Mesenchymal stem cell (in vitro differentiated cells and primary cell): ENCODE measurements around the gene MTCL1.

Experiments used
- DNase-seq: peaks from one replicate; pipeline ENCODE4 v3.0.0-alpha.2; 2013
- H2AFZ ChIP-seq: one replicate; pipeline ENCODE4 v1.6.1; 2013; ENCODE audit warnings: low read depth, mild to moderate bottlenecking, control low read depth, inconsistent platforms, low read length, moderate library complexity
- H2AK5ac ChIP-seq: 2 replicates; pipeline ENCODE4 v1.6.1; 2013; ENCODE audit warnings: low read length, moderate library complexity, mild to moderate bottlenecking, inconsistent platforms; ENCODE audit not compliant: severe bottlenecking
- H2BK120ac ChIP-seq: one replicate; pipeline ENCODE4 v1.6.1; 2013; ENCODE audit warnings: low read depth, mild to moderate bottlenecking, inconsistent platforms, low read length, moderate library complexity
- H2BK12ac ChIP-seq, 2 experiments: one replicate each; pipeline ENCODE4 v1.6.1; 2013; ENCODE audit warnings: inconsistent platforms in 2 of 2, low read length in 2 of 2, mild to moderate bottlenecking in 2 of 2, moderate library complexity in 2 of 2, control low read depth in 1 of 2
- H2BK15ac ChIP-seq: one replicate; pipeline ENCODE4 v1.6.1; 2013; ENCODE audit warnings: mild to moderate bottlenecking, low read depth, inconsistent platforms; ENCODE audit not compliant: poor library complexity, severe bottlenecking
- H2BK5ac ChIP-seq: 2 replicates; pipeline ENCODE4 v1.6.1; 2013; ENCODE audit warnings: low read depth, mild to moderate bottlenecking, low read length, control low read depth, inconsistent platforms; ENCODE audit not compliant: poor library complexity, severe bottlenecking
- H3K14ac ChIP-seq, 2 experiments: one replicate each; pipeline ENCODE4 v1.6.1; 2013; ENCODE audit warnings: inconsistent platforms in 2 of 2, low read length in 2 of 2, control low read depth in 1 of 2, mild to moderate bottlenecking in 1 of 2, moderate library complexity in 1 of 2
- H3K18ac ChIP-seq, 2 experiments: one replicate each; pipeline ENCODE4 v1.6.1; 2013; ENCODE audit warnings: inconsistent platforms in 2 of 2, low read length in 2 of 2, control low read depth in 1 of 2, low read depth in 1 of 2, mild to moderate bottlenecking in 1 of 2
- H3K23ac ChIP-seq, 2 experiments: one replicate each; pipeline ENCODE4 v1.6.1; 2013; ENCODE audit warnings: inconsistent platforms in 2 of 2, low read length in 2 of 2, mild to moderate bottlenecking in 2 of 2, moderate library complexity in 2 of 2, control low read depth in 1 of 2
- H3K27ac ChIP-seq: 2 replicates; pipeline ENCODE4 v1.5.1; 2013; ENCODE audit warnings: mild to moderate bottlenecking, moderate library complexity, low read length, control low read depth, inconsistent platforms; ENCODE audit not compliant: poor library complexity, severe bottlenecking
- H3K27me3 ChIP-seq, 2 experiments: 2 replicates each; pipeline versions ENCODE4 v1.6.1 to v1.7.0; 2013; ENCODE audit warnings: low read length in 2 of 2, mild to moderate bottlenecking in 2 of 2, moderate library complexity in 2 of 2, control low read depth in 1 of 2, inconsistent platforms in 1 of 2; ENCODE audit not compliant: control insufficient read depth in 1 of 2, insufficient read depth in 1 of 2
- H3K36me3 ChIP-seq, 2 experiments: 2 replicates each; pipeline versions ENCODE4 v1.6.1 to v1.7.0; 2013; ENCODE audit warnings: low read length in 2 of 2, control low read depth in 1 of 2, inconsistent platforms in 1 of 2, low read depth in 1 of 2, mild to moderate bottlenecking in 1 of 2; ENCODE audit not compliant: insufficient read depth in 2 of 2, control insufficient read depth in 1 of 2
- H3K4ac ChIP-seq, 2 experiments: one replicate each; pipeline ENCODE4 v1.6.1; 2013; ENCODE audit warnings: inconsistent platforms in 2 of 2, low read length in 2 of 2, mild to moderate bottlenecking in 2 of 2, moderate library complexity in 2 of 2, control low read depth in 1 of 2, low read depth in 1 of 2
- H3K4me1 ChIP-seq: 2 replicates; pipeline ENCODE4 v1.6.1; 2013; ENCODE audit warnings: low read depth, low read length, control low read depth; ENCODE audit not compliant: control insufficient read depth, insufficient read depth
- H3K4me2 ChIP-seq: 2 replicates; pipeline ENCODE4 v1.6.1; 2013; ENCODE audit warnings: low read length, mild to moderate bottlenecking, inconsistent platforms; ENCODE audit not compliant: poor library complexity, severe bottlenecking
- H3K4me3 ChIP-seq, 2 experiments: 2 replicates each; pipeline versions ENCODE4 v1.5.1 to v1.7.0; 2013; ENCODE audit warnings: low read length in 2 of 2, mild to moderate bottlenecking in 2 of 2, control low read depth in 1 of 2, low read depth in 1 of 2; ENCODE audit not compliant: insufficient read depth in 1 of 2
- H3K79me1 ChIP-seq: replicated peaks from 2 replicates; pipeline ENCODE4 v1.6.1; 2013; ENCODE audit warnings: mild to moderate bottlenecking, control low read depth, low read length, inconsistent platforms; ENCODE audit not compliant: poor library complexity, severe bottlenecking
- H3K9ac ChIP-seq: 2 replicates; pipeline ENCODE4 v1.7.0; 2013; ENCODE audit warnings: mild to moderate bottlenecking, low read length, moderate library complexity
- H3K9me3 ChIP-seq: 2 replicates; pipeline ENCODE4 v1.7.0; 2013; ENCODE audit warnings: mild to moderate bottlenecking, low read length; ENCODE audit not compliant: control insufficient read depth
- H4K8ac ChIP-seq: one replicate; pipeline ENCODE4 v1.6.1; 2013; ENCODE audit warnings: inconsistent platforms, mild to moderate bottlenecking, low read length, moderate library complexity
- H4K91ac ChIP-seq: one replicate; pipeline ENCODE4 v1.6.1; 2013; ENCODE audit warnings: mild to moderate bottlenecking, low read length, inconsistent platforms
- WGBS: methylation state at CpG from one replicate; pipeline ENCODE4 v1.1.7; 2013; ENCODE audit warnings: mixed read lengths; 5-methylcytosine and 5-hydroxymethylcytosine counted together

The MTCL1 gene

DNA sequence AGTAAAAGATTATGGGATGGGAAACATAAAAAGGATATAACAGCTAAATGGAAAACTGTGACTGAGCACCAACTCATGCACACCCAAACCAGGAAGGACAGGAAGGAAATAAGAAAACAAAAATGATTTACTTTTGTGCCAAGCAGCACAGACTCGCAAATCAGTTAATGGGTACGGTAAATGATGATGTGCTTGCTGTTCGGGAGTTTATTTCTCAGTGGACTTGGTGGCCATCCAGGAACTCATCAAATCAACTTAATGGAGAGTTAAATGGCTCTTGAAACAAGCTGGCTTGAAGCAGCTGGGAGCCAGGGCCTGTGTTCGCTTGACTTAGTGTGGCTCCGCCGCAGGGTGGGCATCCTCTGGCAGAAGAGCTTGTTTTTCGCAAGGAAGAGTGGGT is 36.2 kb downstream of the MTCL1 start:
- Histone ChIP-seq H2AFZ (no peak overlapping the region), H2AK5ac (no peak overlapping the region), H3K4ac (no peak overlapping the region), H3K9me3 (no peaks in the 10 kb centered on the region), H3K27ac (no peak overlapping the region), H4K8ac (no peak overlapping the region), H3K4me3 (no peak overlapping the region), H3K27me3 (no peaks in the 10 kb centered on the region), H2BK12ac (no peak overlapping the region), H3K36me3 (peaks cover 30 to 94% of the 10 kb centered on the region in 2 experiments), H2BK120ac (no peak overlapping the region), H3K4me1 (peaks cover 7% of the 10 kb centered on the region), H3K79me1 (no peaks in the 10 kb centered on the region), H3K18ac (no peak overlapping the region), H3K23ac (no peak overlapping the region), H4K91ac (no peak overlapping the region), H2BK15ac (no peak overlapping the region), H3K14ac (no peak overlapping the region), H2BK5ac (no peak overlapping the region), H3K4me2 (no peak overlapping the region), H3K9ac (no peak overlapping the region)
- WGBS: 86% methylated on average over 7 of the region's 7 CpGs
- no peak for DNase-seq

DNA sequence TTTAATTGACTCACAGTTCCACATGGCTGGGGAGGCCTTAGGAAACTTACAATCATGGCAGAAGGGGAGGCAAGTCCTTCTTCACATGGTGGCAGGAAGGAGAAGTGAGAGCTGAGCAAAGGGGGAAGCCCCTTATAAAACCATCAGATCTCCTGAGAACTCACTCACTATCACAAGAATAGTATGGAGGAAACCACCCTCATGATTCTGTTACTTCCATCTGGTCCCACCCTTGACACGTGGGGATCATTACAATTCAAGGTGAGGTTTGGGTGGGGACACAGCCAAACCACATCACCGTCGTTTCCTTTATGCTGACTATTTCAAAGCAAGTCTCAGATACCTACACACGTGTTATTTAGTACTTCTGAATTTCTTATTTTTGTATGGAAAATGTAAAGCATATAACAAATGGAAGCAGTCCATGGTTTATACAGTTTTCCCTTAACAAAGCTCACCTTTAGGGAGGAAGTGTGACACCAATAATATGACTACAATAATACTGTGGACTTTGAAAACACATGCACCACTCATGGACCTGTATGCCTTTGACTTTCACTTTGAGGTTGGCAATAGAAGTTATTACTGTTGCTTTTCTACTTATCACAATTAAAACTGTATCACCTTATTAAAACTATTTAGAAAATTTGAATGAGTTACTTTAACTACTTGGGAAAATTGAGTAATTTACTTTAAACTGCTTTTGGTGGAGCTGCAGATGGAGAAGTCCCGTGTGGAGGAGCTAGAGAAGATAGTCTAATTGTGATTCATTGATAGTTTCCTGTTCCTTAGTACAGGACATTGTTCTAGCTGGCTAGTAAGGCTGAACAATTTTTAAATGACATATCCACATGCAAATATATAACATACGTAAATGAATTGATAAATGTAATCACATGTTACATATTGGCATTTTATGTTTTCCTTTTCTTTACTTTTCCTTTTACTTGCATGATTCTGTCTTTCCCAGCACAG is 37.3 kb downstream of the MTCL1 start:
- Histone ChIP-seq H3K36me3 (peaks cover 31 to 95% of the 10 kb centered on the region in 2 experiments), H2BK5ac (no peak overlapping the region), H3K4me2 (no peak overlapping the region), H2AK5ac (no peak overlapping the region), H3K18ac (no peak overlapping the region), H3K9ac (no peak overlapping the region), H2AFZ (no peak overlapping the region), H2BK12ac (no peak overlapping the region), H3K14ac (no peak overlapping the region), H3K27me3 (no peaks in the 10 kb centered on the region), H3K23ac (no peak overlapping the region), H2BK15ac (no peak overlapping the region), H4K8ac (no peak overlapping the region), H2BK120ac (no peak overlapping the region), H3K79me1 (no peaks in the 10 kb centered on the region), H3K4ac (no peak overlapping the region), H3K4me3 (no peak overlapping the region), H3K9me3 (no peaks in the 10 kb centered on the region), H4K91ac (no peak overlapping the region), H3K27ac (no peak overlapping the region), H3K4me1 (peaks cover 15% of the 10 kb centered on the region)
- DNase-seq: no peak
- WGBS: 64% methylated on average over 2 of the region's 6 CpGs

DNA sequence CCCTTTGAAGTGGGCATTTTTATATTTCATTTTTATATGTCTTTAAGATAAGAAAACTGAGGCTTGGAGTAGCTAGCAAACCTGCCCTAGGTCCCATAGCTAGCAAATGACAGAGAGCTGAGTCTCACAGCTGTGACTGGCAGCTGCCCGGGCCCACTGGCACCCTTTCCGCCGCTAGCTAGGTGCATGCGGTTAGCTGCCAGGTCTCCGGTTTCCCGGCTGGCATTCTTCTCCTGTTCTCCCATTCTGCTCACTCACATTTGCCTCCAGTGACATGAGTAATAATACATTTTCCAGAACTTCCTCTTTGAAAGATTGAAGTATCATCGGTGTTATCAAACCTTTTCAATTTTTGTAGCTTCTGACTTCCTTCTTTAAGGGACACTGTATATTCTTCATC is 38.7 kb downstream of the MTCL1 start:
- Histone ChIP-seq H2BK5ac (no peak overlapping the region), H2BK15ac (peak overlapping the region; percentile 92), H2BK120ac (no peak overlapping the region), H3K23ac (no peak overlapping the region), H3K79me1 (no peaks in the 10 kb centered on the region), H3K4me2 (no peak overlapping the region), H2AFZ (no peak overlapping the region), H2AK5ac (no peak overlapping the region), H3K36me3 (peaks cover 33 to 95% of the 10 kb centered on the region in 2 experiments), H3K14ac (no peak overlapping the region), H4K91ac (no peak overlapping the region), H3K18ac (peak overlapping the region; percentile 18 to 24), H3K4me3 (no peak overlapping the region), H3K4ac (peak overlapping the region in 1 of 2 experiments; percentile 13), H3K27me3 (no peaks in the 10 kb centered on the region), H3K9me3 (no peaks in the 10 kb centered on the region), H2BK12ac (no peak overlapping the region), H3K9ac (no peak overlapping the region), H3K27ac (peak overlapping the region; percentile 24), H4K8ac (no peak overlapping the region), H3K4me1 (peaks cover 24% of the 10 kb centered on the region)
- no peak for DNase-seq
- 97% methylated on average over 7 of the region's 7 CpGs for WGBS

DNA sequence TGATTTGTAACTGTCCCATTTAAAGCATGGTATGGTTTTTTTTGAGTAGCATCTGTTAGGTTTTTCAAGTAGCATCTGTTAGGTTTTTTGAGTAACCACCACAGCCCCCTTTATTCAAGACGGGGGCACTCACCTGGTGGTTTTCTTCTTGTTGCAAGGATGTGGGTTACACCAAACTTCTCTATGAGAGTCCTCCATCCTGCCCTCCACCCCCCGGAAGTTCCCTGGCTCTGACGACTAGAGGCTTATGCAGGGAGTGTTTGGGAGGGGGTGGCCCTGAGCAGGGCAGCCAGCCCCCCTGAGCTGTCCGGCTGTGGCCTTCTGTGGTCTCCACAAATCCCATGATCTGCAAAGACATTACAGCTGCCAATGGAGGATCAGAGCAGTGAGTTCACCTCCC is 39.3 kb downstream of the MTCL1 start:
- WGBS: 86% methylated on average over 2 of the region's 4 CpGs
- H3K27ac ChIP-seq: peak overlapping the region; percentile 41
- peak overlapping the region; percentile 58 for H2BK120ac ChIP-seq
- H3K4me3 ChIP-seq: no peak overlapping the region
- H4K8ac ChIP-seq: no peak overlapping the region
- H2AFZ ChIP-seq: no peak overlapping the region
- DNase-seq: no peak
- H3K9me3 ChIP-seq: no peaks in the 10 kb centered on the region
- H3K23ac ChIP-seq: peak overlapping the region in 1 of 2 experiments; percentile 52
- peaks cover 30% of the 10 kb centered on the region for H3K4me1 ChIP-seq
- no peak overlapping the region for H3K14ac ChIP-seq
- peaks cover 37 to 96% of the 10 kb centered on the region in 2 experiments for H3K36me3 ChIP-seq
- no peak overlapping the region for H3K4me2 ChIP-seq
- H3K79me1 ChIP-seq: no peaks in the 10 kb centered on the region
- H2BK15ac ChIP-seq: no peak overlapping the region
- no peaks in the 10 kb centered on the region for H3K27me3 ChIP-seq
- H3K4ac ChIP-seq: peak overlapping the region; percentile 34 to 36
- no peak overlapping the region for H3K9ac ChIP-seq
- peak overlapping the region; percentile 64 for H2AK5ac ChIP-seq
- no peak overlapping the region for H2BK12ac ChIP-seq
- H4K91ac ChIP-seq: peak overlapping the region; percentile 84
- H2BK5ac ChIP-seq: no peak overlapping the region
- peak overlapping the region; percentile 6 to 71 for H3K18ac ChIP-seq
